Esophagus muscularis mucosa (tissue), 4 donors: ENCODE data around the gene BPIFB2. TPM values are rescaled to one million over a fixed set of nuclear protein-coding genes. Genes with fewer than 3 reads are reported as not detected.

Source experiments
- DNase-seq: peaks from one replicate; pipeline ENCODE4 v3.0.0-alpha.2; 2017; ENCODE audit errors: extremely low spot score
- H3K27ac ChIP-seq, 4 donors: fragments of 200-600 bp; sonication (generic); replicated peaks in 1 of 4; 1 replicate in 3 of 4; 2 replicates in 1 of 4; pipeline ENCODE4 v1.5.1; 2016 to 2019; ENCODE audit warnings: mild to moderate bottlenecking in 1 of 4
- H3K27me3 ChIP-seq, 4 donors: fragments of 200-600 bp; sonication (generic); one replicate each; pipeline versions ENCODE4 v1.5.1 to v1.6.0; 2016 to 2019
- H3K36me3 ChIP-seq, 4 donors: fragments of 200-600 bp; sonication (generic); one replicate each; pipeline ENCODE4 v1.5.1; 2016 to 2019
- H3K4me1 ChIP-seq, 4 donors: fragments of 200-600 bp; sonication (generic); one replicate each; pipeline ENCODE4 v1.5.1; 2016 to 2019
- H3K4me3 ChIP-seq, 4 donors: fragments of 200-600 bp; sonication (generic); 1 replicate in 2 of 4; 2 replicates in 2 of 4; pipeline ENCODE4 v1.5.1; 2016 to 2019; ENCODE audit warnings: mild to moderate bottlenecking in 4 of 4, moderate library complexity in 1 of 4
- H3K9me3 ChIP-seq, 4 donors: fragments of 200-600 bp; sonication (generic); 1 replicate in 3 of 4; 2 replicates in 1 of 4; pipeline ENCODE4 v1.5.1; 2016 to 2019
- CTCF ChIP-seq, 3 experiments: fragments of 200-600 bp in 2 of 3; fragments of 450-650 bp in 1 of 3; sonication (generic) in 2 of 3; IDR thresholded peaks; one replicate each; pipeline ENCODE4 v1.5.1; 2017 to 2019; ENCODE audit warnings: antibody characterized with exemption in 3 of 3, mild to moderate bottlenecking in 2 of 3, moderate library complexity in 1 of 3
- EP300 ChIP-seq: sonication (generic); formaldehyde crosslinking; IDR thresholded peaks from one replicate; pipeline ENCODE4 v1.6.1; 2017; ENCODE audit warnings: antibody characterized with exemption
- POLR2A ChIP-seq: fragments of 450-650 bp; IDR thresholded peaks from one replicate; pipeline ENCODE4 v1.6.1; 2017; ENCODE audit warnings: antibody characterized with exemption, moderate library complexity, mild to moderate bottlenecking, low read depth
- POLR2AphosphoS5 ChIP-seq, 2 donors: sonication (generic); formaldehyde crosslinking; IDR thresholded peaks; one replicate each; pipeline ENCODE4 v1.6.1; 2017; ENCODE audit warnings: antibody characterized with exemption in 2 of 2
- WGBS: methylation state at CpG from one replicate; pipeline ENCODE4 v1.1.5; 2018; 5-methylcytosine and 5-hydroxymethylcytosine counted together
- intact Hi-C: fragments of 100-400 bp; cut with DNase I; formaldehyde crosslinking; loops from one replicate; pipeline ENCODE4 v1.15.1; 2023
- total RNA-seq, 4 donors: library from RNA; depleted of rRNA; stranded (reverse); fragments of >200 nt; gene quantifications; one replicate each; pipeline versions ENCODE4 v1.1.0 to v1.2.1, GENCODE V29; 2016

Gene BPIFB2
- total RNA-seq, 4 donors from 2014 or later, result not detected

GRCh38 chr20:32975698-32976674, 31.5 kb upstream of the BPIFB2 start:
- TF ChIP-seq POLR2A, result no peak
- no peak for TF ChIP-seq POLR2AphosphoS5 (IDR thresholded peaks at IDR 0.05)
- TF ChIP-seq CTCF (IDR thresholded peaks at IDR 0.05), result no peak
- no peak for TF ChIP-seq EP300
- H3K4me3 ChIP-seq, result no peak overlapping the region
- H3K27ac ChIP-seq, result no peak overlapping the region
- peaks cover 0 to 5% (median 0%) of the 10 kb centered on the region in 4 donors for H3K27me3 ChIP-seq
- H3K4me1 ChIP-seq, result peaks cover 0 to 4% (median 2%) of the 10 kb centered on the region in 4 donors
- 84% methylated on average over 15 of the region's 15 CpGs for WGBS
- no peaks in the 10 kb centered on the region for H3K9me3 ChIP-seq
- DNase-seq, result no peak
- intact Hi-C loops, result no loop called here
- no peaks in the 10 kb centered on the region for H3K36me3 ChIP-seq

GRCh38 chr20:32976746-32977145, 30.8 kb upstream of the BPIFB2 start:
- H3K27me3 ChIP-seq, result peaks cover 0 to 5% (median 0%) of the 10 kb centered on the region in 4 donors
- peaks cover 0 to 4% (median 2%) of the 10 kb centered on the region in 4 donors for H3K4me1 ChIP-seq
- no peaks in the 10 kb centered on the region for H3K36me3 ChIP-seq
- no peak for TF ChIP-seq CTCF (IDR thresholded peaks at IDR 0.05)
- no peak for TF ChIP-seq EP300
- no peak for TF ChIP-seq POLR2AphosphoS5 (IDR thresholded peaks at IDR 0.05)
- TF ChIP-seq POLR2A, result no peak
- no peak overlapping the region for H3K27ac ChIP-seq
- no peak for DNase-seq
- 93% methylated on average over 6 of the region's 6 CpGs for WGBS
- H3K9me3 ChIP-seq, result no peaks in the 10 kb centered on the region
- intact Hi-C loops, result no loop called here
- H3K4me3 ChIP-seq, result no peak overlapping the region

GRCh38 chr20:32977281-32978008, 30.1 kb upstream of the BPIFB2 start:
- H3K9me3 ChIP-seq, result no peaks in the 10 kb centered on the region
- 87% methylated on average over 12 of the region's 13 CpGs for WGBS
- intact Hi-C loops, result no loop called here
- DNase-seq, result no peak
- peaks cover 0 to 6% (median 3%) of the 10 kb centered on the region in 4 donors for H3K4me1 ChIP-seq
- no peak overlapping the region for H3K27ac ChIP-seq
- H3K36me3 ChIP-seq, result no peaks in the 10 kb centered on the region
- no peak overlapping the region for H3K4me3 ChIP-seq
- H3K27me3 ChIP-seq, result peaks cover 0 to 5% (median 0%) of the 10 kb centered on the region in 4 donors
- no peak for TF ChIP-seq CTCF (IDR thresholded peaks at IDR 0.05)
- TF ChIP-seq EP300, result no peak
- no peak for TF ChIP-seq POLR2A
- TF ChIP-seq POLR2AphosphoS5 (IDR thresholded peaks at IDR 0.05), result no peak

GRCh38 chr20:32978009-32978335, 29.5 kb upstream of the BPIFB2 start:
- Histone ChIP-seq H3K4me3 (no peak overlapping the region), H3K9me3 (no peaks in the 10 kb centered on the region), H3K27me3 (peaks cover 0 to 5% (median 0%) of the 10 kb centered on the region in 4 donors), H3K4me1 (peaks cover 0 to 11% (median 5%) of the 10 kb centered on the region in 4 donors), H3K36me3 (no peaks in the 10 kb centered on the region), H3K27ac (no peak overlapping the region)
- no peak for TF ChIP-seq POLR2AphosphoS5 (IDR thresholded peaks at IDR 0.05)
- no peak for TF ChIP-seq CTCF (IDR thresholded peaks at IDR 0.05)
- no peak for TF ChIP-seq POLR2A
- TF ChIP-seq EP300, result no peak
- 80% methylated on average over 7 of the region's 7 CpGs for WGBS
- intact Hi-C loops, result no loop called here
- no peak for DNase-seq
